HCT116 (cell line): ENCODE results near the gene ITGB7. TPM values are rescaled to one million over a fixed set of nuclear protein-coding genes. Genes with fewer than 3 reads are reported as not detected.

Source experiments
- ATAC-seq: fragments of 200-7000 bp; cut with Tn5 transposase; 2 replicates; pipeline ENCODE4 v1.9.1; 2020; ENCODE audit warnings: mild to moderate bottlenecking, moderate library complexity
- BruUV-seq: library from RNA; stranded (reverse); fragments of 400-500 nt; replicated peaks from 2 replicates; lab custom pipeline; 2021; lab: Mats Ljungman, UMichigan
- CTCF ChIA-PET: fragments of 300-600 bp; sonication (Branson Sonifier 250); formaldehyde crosslinking; loops from one replicate; lab custom pipeline; 2021; ENCODE audit warnings: antibody characterized with exemption; lab: Charles Lee
- POLR2A ChIA-PET: fragments of 300-600, 350-600 bp; sonication (Branson Sonifier 250); formaldehyde crosslinking; loops from one replicate; lab custom pipeline; 2021; ENCODE audit warnings: antibody characterized with exemption; lab: Charles Lee
- RAD21 ChIA-PET, 2 experiments: fragments of 300-600 bp; sonication (Branson Sonifier 250); formaldehyde crosslinking; loops; one replicate each; lab custom pipeline; 2023; ENCODE audit warnings: low total read pairs in 2 of 2; ENCODE audit not compliant: uncharacterized antibody in 2 of 2, unreplicated experiment in 2 of 2, low non-redundant PET in 1 of 2; lab: Charles Lee
- DNase-seq: peaks from one replicate; pipeline ENCODE4 v3.0.0-alpha.2; 2010; ENCODE audit warnings: low read depth, low spot score
- H2AFZ ChIP-seq: fragments of 200-600 bp; shearing (Covaris generic), sonication (generic); 2 replicates; pipeline ENCODE4 v1.6.1; 2017; ENCODE audit warnings: low read depth, mixed run types, mixed read lengths, antibody characterized with exemption, low read length; ENCODE audit not compliant: poor library complexity, severe bottlenecking
- H3K27ac ChIP-seq: 2 replicates; pipeline ENCODE4 v1.5.1; 2012; ENCODE audit warnings: low read depth, low read length
- H3K27me3 ChIP-seq: fragments of 200-600 bp; sonication (generic); 2 replicates; pipeline ENCODE4 v1.6.1; 2016; ENCODE audit warnings: mixed run types, low read length, mixed read lengths; ENCODE audit not compliant: insufficient read depth
- H3K36me3 ChIP-seq, 2 experiments: fragments of 200-500 bp in 1 of 2; fragments of 200-600 bp in 1 of 2; sonication (Bioruptor generic) in 1 of 2; sonication (generic) in 1 of 2; 2 replicates each; pipeline versions ENCODE4 v1.5.1 to v1.6.1; 2014 to 2016; ENCODE audit warnings: low read length in 2 of 2, inconsistent platforms in 1 of 2, mixed read lengths in 1 of 2, mixed run types in 1 of 2; ENCODE audit not compliant: insufficient read depth in 2 of 2, control insufficient read depth in 1 of 2
- H3K4me1 ChIP-seq, 2 experiments: fragments of 200-600 bp in 1 of 2; sonication (generic) in 1 of 2; 2 replicates each; pipeline versions ENCODE4 v1.5.1 to v1.6.1; 2012 to 2017; ENCODE audit warnings: low read length in 2 of 2, inconsistent platforms in 1 of 2, mild to moderate bottlenecking in 1 of 2, mixed read lengths in 1 of 2, mixed run types in 1 of 2, moderate library complexity in 1 of 2; ENCODE audit not compliant: insufficient read depth in 2 of 2, control insufficient read depth in 1 of 2
- H3K4me2 ChIP-seq: fragments of 200-600 bp; sonication (generic); 2 replicates; pipeline ENCODE4 v1.6.1; 2017; ENCODE audit warnings: mixed run types, low read length, mixed read lengths
- H3K4me3 ChIP-seq, 2 experiments: fragments of 200-600 bp in 1 of 2; sonication (generic) in 1 of 2; replicated peaks in 1 of 2; 2 replicates each; pipeline ENCODE4 v1.5.1; 2011 to 2016; ENCODE audit warnings: low read length in 2 of 2, control low read depth in 1 of 2, low read depth in 1 of 2, mild to moderate bottlenecking in 1 of 2, mixed read lengths in 1 of 2, mixed run types in 1 of 2
- H3K79me2 ChIP-seq: fragments of 200-600 bp; sonication (generic); 2 replicates; pipeline ENCODE4 v1.6.1; 2017; ENCODE audit warnings: mild to moderate bottlenecking, mixed run types, low read length, moderate library complexity, mixed read lengths; ENCODE audit not compliant: insufficient read depth
- H3K9ac ChIP-seq: fragments of 200-600 bp; sonication (generic); 2 replicates; pipeline ENCODE4 v1.6.1; 2016; ENCODE audit warnings: low read length, mixed read lengths
- H3K9me2 ChIP-seq: fragments of 200-600 bp; sonication (generic), shearing (Covaris generic); 2 replicates; pipeline ENCODE4 v1.6.1; 2017; ENCODE audit warnings: mixed run types, mild to moderate bottlenecking, moderate library complexity; ENCODE audit not compliant: insufficient read depth
- H3K9me3 ChIP-seq, 2 experiments: fragments of 200-500 bp in 1 of 2; fragments of 200-600 bp in 1 of 2; sonication (Bioruptor generic) in 1 of 2; sonication (generic) in 1 of 2; 2 replicates each; pipeline ENCODE4 v1.6.1; 2014 to 2017; ENCODE audit warnings: low read length in 2 of 2, mixed read lengths in 2 of 2, inconsistent platforms in 1 of 2, low read depth in 1 of 2, mild to moderate bottlenecking in 1 of 2, mixed run types in 1 of 2, moderate library complexity in 1 of 2; ENCODE audit not compliant: control insufficient read depth in 1 of 2, insufficient read depth in 1 of 2
- H4K20me1 ChIP-seq: fragments of 200-600 bp; sonication (generic), shearing (Covaris generic); 2 replicates; pipeline ENCODE4 v1.6.1; 2017; ENCODE audit warnings: mixed run types, mild to moderate bottlenecking, moderate library complexity; ENCODE audit not compliant: insufficient read depth
- ATF3 ChIP-seq: IDR thresholded peaks from 2 replicates; pipeline ENCODE4 v1.6.1; 2012
- POLR2A ChIP-seq: IDR thresholded peaks from 2 replicates; pipeline ENCODE4 v1.7.0; 2011; ENCODE audit warnings: borderline replicate concordance; ENCODE audit not compliant: insufficient read depth, insufficient read length; ENCODE audit errors: extremely low read depth
- POLR2AphosphoS5 ChIP-seq: IDR thresholded peaks from 2 replicates; pipeline ENCODE4 v1.6.1; 2011; ENCODE audit warnings: mild to moderate bottlenecking, low read depth, low read length, moderate library complexity
- RAD21 ChIP-seq: IDR thresholded peaks from 2 replicates; pipeline ENCODE4 v1.6.1; 2012; ENCODE audit warnings: low read depth, mild to moderate bottlenecking
- TCF7L2 ChIP-seq: IDR thresholded peaks from 2 replicates; pipeline ENCODE4 v1.7.0; 2011; ENCODE audit warnings: borderline replicate concordance, inconsistent platforms; ENCODE audit not compliant: insufficient read depth, insufficient read length; ENCODE audit errors: extremely low read depth
- ZBTB33 ChIP-seq: IDR thresholded peaks from 2 replicates; pipeline ENCODE4 v1.6.1; 2011; ENCODE audit warnings: mild to moderate bottlenecking, low read length, moderate library complexity; ENCODE audit not compliant: insufficient replicate concordance; ENCODE audit errors: extremely low read depth
- ZFX ChIP-seq: fragments of 450-650 bp; IDR thresholded peaks from 2 replicates; pipeline ENCODE4 v1.6.1; 2017
- intact Hi-C: fragments of 100-400 bp; cut with micrococcal nuclease; formaldehyde crosslinking; loops from 2 replicates; pipeline ENCODE4 v1.10.0; 2022
- total RNA-seq: library from RNA; stranded (reverse); gene quantifications from one replicate; pipeline ENCODE4 v1.2.1, GENCODE V29; 2021; ENCODE audit not compliant: unreplicated experiment
- TF ChIP-seq, protein P1 (sequence below): IDR thresholded peaks from 2 replicates; pipeline ENCODE4 v1.6.1; 2012; ENCODE audit warnings: low read depth

ITGB7 gene
- total RNA-seq, 1 experiment from 2014 or later, result 1.9 TPM

DNA sequence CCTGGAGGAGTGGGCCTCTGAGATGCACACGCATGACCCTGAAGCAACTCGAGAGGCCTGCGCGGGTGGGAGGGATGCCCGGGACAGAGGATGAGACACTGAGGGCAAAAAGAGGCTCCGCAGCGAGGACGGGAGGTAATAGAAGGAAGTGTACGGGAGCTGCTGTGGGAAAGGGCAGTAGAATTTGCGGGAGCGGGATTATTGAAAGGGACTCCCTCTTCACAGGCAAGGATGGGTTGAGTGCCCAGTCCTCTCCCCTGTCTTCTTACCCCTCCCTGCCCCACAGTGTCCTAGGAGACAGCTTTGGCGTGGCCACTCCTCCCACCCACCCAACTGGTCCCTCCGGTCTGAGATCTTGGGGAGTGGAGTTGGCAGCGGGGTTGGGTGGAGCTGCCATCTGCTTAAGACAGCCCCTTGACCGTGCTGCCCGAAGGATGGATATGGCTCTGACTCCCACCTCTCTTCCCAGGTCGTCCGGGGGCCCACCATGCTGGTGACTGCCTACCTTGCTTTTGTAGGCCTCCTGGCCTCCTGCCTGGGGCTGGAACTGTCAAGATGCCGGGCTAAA is 45.4 kb upstream of the ITGB7 start:
- Histone ChIP-seq H3K79me2 (peaks cover 11% of the 10 kb centered on the region; the same call in 1 of the 2 replicates), H3K9me2 (no peaks in the 10 kb centered on the region), H3K4me2 (peak overlapping the region; percentile 96), H3K27ac (peak overlapping the region; percentile 85), H3K9me3 (no peaks in the 10 kb centered on the region), H4K20me1 (no peaks in the 10 kb centered on the region), H2AFZ (no peak overlapping the region), H3K9ac (peak overlapping the region; percentile 94), H3K27me3 (no peaks in the 10 kb centered on the region), H3K4me1 (peaks cover 15 to 23% of the 10 kb centered on the region in 2 experiments), H3K4me3 (peak overlapping the region; percentile 91 to 97), H3K36me3 (peaks cover 0 to 2% of the 10 kb centered on the region in 2 experiments; a peak in 2 of 4 replicates)
- no peak for DNase-seq
- ChIA-PET CTCF (interaction anchor here (1.1 to 2.0 kb wide), 3 partner anchors 14 to 69 kb away, joined by 3 to 22 read pairs (median 4); partner anchors contain the start of gene AAAS), POLR2A (interaction anchor here (1.2 kb wide), 1 partner anchor 189 kb away, joined by 3 read pairs; the partner anchor contains the start of gene PRR13), RAD21 (interaction anchor here in 1 of 2 experiments (1.9 kb wide), 1 partner anchor 40 kb away, joined by 8 read pairs; no protein-coding TSS in a partner anchor)
- TF ChIP-seq ZFX, result peak; percentile 71; the same call in 1 of the 2 replicates
- TF ChIP-seq RAD21, result no peak
- ATAC-seq, result peak; percentile 41
- intact Hi-C loops, result loop anchor here (2.0 kb wide), 1 partner anchor 20 kb away; the partner anchor contains the start of gene RARG
- no TSS peak for BruUV-seq

- POLR2A ChIA-PET, result interaction anchor here (1.2 to 1.3 kb wide), 2 partner anchors 190 to 246 kb away, joined by 3 read pairs; partner anchors contain the start of genes EIF4B and PRR13
- H3K27me3 ChIP-seq, result no peaks in the 10 kb centered on the region
- H4K20me1 ChIP-seq, result no peaks in the 10 kb centered on the region
- RAD21 ChIA-PET, result interaction anchor here (0.8 to 1.9 kb wide), 5 partner anchors 16 to 39 kb away, joined by 3 to 8 read pairs (median 3); partner anchors contain the start of gene ESPL1 (in 1 of the 2)
- no peaks in the 10 kb centered on the region for H3K9me3 ChIP-seq
- peak overlapping the region; percentile 91 to 97 for H3K4me3 ChIP-seq
- H2AFZ ChIP-seq, result no peak overlapping the region
- H3K36me3 ChIP-seq, result peaks cover 0 to 2% of the 10 kb centered on the region in 2 experiments; a peak in 2 of 4 replicates
- no peaks in the 10 kb centered on the region for H3K9me2 ChIP-seq
- CTCF ChIA-PET, result interaction anchor here (0.7 to 2.0 kb wide), 5 partner anchors 15 to 92 kb away, joined by 3 to 22 read pairs (median 4); no protein-coding TSS in a partner anchor
- peaks cover 15 to 23% of the 10 kb centered on the region in 2 experiments for H3K4me1 ChIP-seq
- peak overlapping the region; percentile 85 for H3K27ac ChIP-seq
- intact Hi-C loops, result loop anchor here (1.0 to 2.0 kb wide), 3 partner anchors 19 to 38 kb away; partner anchors contain the start of gene RARG
- DNase-seq, result peak; percentile 48
- H3K4me2 ChIP-seq, result peak overlapping the region; percentile 96
- ATAC-seq, result peak; percentile 83
- peaks cover 11% of the 10 kb centered on the region; the same call in 1 of the 2 replicates for H3K79me2 ChIP-seq
- H3K9ac ChIP-seq, result peak overlapping the region; percentile 94
- TSS peak; percentile 94 for BruUV-seq
- peak; percentile 37 for TF ChIP-seq POLR2A
- peak; percentile 84 for TF ChIP-seq RAD21
- TF ChIP-seq ZBTB33, result no peak
- TF ChIP-seq, protein P1, sequence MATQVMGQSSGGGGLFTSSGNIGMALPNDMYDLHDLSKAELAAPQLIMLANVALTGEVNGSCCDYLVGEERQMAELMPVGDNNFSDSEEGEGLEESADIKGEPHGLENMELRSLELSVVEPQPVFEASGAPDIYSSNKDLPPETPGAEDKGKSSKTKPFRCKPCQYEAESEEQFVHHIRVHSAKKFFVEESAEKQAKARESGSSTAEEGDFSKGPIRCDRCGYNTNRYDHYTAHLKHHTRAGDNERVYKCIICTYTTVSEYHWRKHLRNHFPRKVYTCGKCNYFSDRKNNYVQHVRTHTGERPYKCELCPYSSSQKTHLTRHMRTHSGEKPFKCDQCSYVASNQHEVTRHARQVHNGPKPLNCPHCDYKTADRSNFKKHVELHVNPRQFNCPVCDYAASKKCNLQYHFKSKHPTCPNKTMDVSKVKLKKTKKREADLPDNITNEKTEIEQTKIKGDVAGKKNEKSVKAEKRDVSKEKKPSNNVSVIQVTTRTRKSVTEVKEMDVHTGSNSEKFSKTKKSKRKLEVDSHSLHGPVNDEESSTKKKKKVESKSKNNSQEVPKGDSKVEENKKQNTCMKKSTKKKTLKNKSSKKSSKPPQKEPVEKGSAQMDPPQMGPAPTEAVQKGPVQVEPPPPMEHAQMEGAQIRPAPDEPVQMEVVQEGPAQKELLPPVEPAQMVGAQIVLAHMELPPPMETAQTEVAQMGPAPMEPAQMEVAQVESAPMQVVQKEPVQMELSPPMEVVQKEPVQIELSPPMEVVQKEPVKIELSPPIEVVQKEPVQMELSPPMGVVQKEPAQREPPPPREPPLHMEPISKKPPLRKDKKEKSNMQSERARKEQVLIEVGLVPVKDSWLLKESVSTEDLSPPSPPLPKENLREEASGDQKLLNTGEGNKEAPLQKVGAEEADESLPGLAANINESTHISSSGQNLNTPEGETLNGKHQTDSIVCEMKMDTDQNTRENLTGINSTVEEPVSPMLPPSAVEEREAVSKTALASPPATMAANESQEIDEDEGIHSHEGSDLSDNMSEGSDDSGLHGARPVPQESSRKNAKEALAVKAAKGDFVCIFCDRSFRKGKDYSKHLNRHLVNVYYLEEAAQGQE, result no peak
- TF ChIP-seq TCF7L2, result peak; percentile 72
- TF ChIP-seq POLR2AphosphoS5, result peak; percentile 53
- TF ChIP-seq ATF3, result no peak
These were observed 44.7 kb upstream of the ITGB7 start for GRCh38 chr12:53251477-53252348.
